SH-SY5Y (cell line): Measurements from ENCODE around the gene NMNAT1.

ENCODE experiments used
- GATA2 ChIP-seq: IDR thresholded peaks from 2 replicates; pipeline ENCODE4 v1.6.1; 2011; ENCODE audit warnings: mild to moderate bottlenecking, low read depth, low read length
- GATA3 ChIP-seq: IDR thresholded peaks from 2 replicates; pipeline ENCODE4 v1.6.1; 2011; ENCODE audit warnings: low read depth, mild to moderate bottlenecking, low read length, moderate library complexity

DNA sequence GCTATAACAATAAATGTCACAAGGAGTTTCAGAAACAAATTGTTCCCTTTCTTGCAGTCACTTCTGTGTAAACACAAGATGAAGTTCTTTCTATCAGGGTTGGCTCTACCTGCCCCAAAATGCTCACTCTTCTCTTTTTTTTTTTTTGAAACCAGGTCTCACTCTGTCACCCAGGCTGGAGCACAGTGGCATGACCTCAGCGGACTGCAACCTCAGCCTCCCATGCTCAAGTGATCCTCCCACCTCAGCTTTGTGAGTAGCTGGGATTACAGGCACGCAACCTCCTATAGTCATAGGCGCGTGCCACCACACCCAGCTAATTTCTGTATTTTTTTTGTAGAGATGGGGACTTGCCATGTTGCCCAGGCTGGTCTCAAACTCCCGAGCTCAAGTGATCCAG is 22.7 kb upstream of the NMNAT1 start:
- TF ChIP-seq GATA2 = no peak
- no peak for TF ChIP-seq GATA3
